Stimulated activated CD8-positive, alpha-beta memory T cell treated with anti-CD3 and anti-CD28 coated beads, Interleukin-2, amount 100 ng/mL, for 1 hour (primary cell): ENCODE data around the gene SPATA12.
"Not testable (repeated sequence)": the region's sequence is repeated elsewhere in the genome, so short reads cannot be mapped to it uniquely, and the experiment has no call there.

Experiments
- DNase-seq, 2 donors: peaks; one replicate each; pipeline ENCODE4 v3.0.0-alpha.2; 2020; ENCODE audit warnings: low read depth in 2 of 2

SPATA12 gene

GRCh38 chr3:57083266-57083995 is 23.0 kb downstream of the SPATA12 start:
- not testable (repeated sequence) for DNase-seq

- no peak for DNase-seq
Observed at GRCh38 chr3:57085211-57085610, 24.7 kb downstream of the SPATA12 start.

- no peak for DNase-seq
Observed at GRCh38 chr3:57086201-57086600, 25.7 kb downstream of the SPATA12 start.

- DNase-seq: no peak
Observed at GRCh38 chr3:57087361-57088092, 27.1 kb downstream of the SPATA12 start.

GRCh38 chr3:57088503-57088902 is 28.0 kb downstream of the SPATA12 start:
- DNase-seq: no peak

GRCh38 chr3:57089043-57089442 is 28.6 kb downstream of the SPATA12 start:
- no peak for DNase-seq

- no peak for DNase-seq
Observed at GRCh38 chr3:57091521-57092273, 31.2 kb downstream of the SPATA12 start.

- DNase-seq: no peak
Observed at GRCh38 chr3:57093489-57093888, 33.0 kb downstream of the SPATA12 start.

GRCh38 chr3:57093971-57094535 is 33.6 kb downstream of the SPATA12 start:
- no peak for DNase-seq

- DNase-seq: no peak
Observed at GRCh38 chr3:57094575-57094974, 34.1 kb downstream of the SPATA12 start.

GRCh38 chr3:57095363-57095762 is 34.9 kb downstream of the SPATA12 start:
- no peak for DNase-seq

GRCh38 chr3:57097536-57097935 is 37.1 kb downstream of the SPATA12 start:
- DNase-seq: no peak

GRCh38 chr3:57098418-57099310 is 38.2 kb downstream of the SPATA12 start:
- no peak for DNase-seq

GRCh38 chr3:57100046-57100695 is 39.7 kb downstream of the SPATA12 start:
- DNase-seq: peak in 1 of 2 donors; percentile 12

GRCh38 chr3:57105585-57105984 is 45.1 kb downstream of the SPATA12 start:
- DNase-seq: no peak

- no peak for DNase-seq
Observed at GRCh38 chr3:57108684-57109083, 48.2 kb downstream of the SPATA12 start.

- no peak for DNase-seq
Observed at GRCh38 chr3:57109437-57110199, 49.2 kb downstream of the SPATA12 start.

- DNase-seq: no peak
Observed at GRCh38 chr3:57110214-57110613, 49.8 kb downstream of the SPATA12 start.

- no peak for DNase-seq
Observed at GRCh38 chr3:57110798-57111197, 50.3 kb downstream of the SPATA12 start.

- no peak for DNase-seq
Observed at GRCh38 chr3:57112206-57112605, 51.7 kb downstream of the SPATA12 start.
